Measurements from ENCODE around the gene RASGRF1. TPM values are rescaled to one million over a fixed set of nuclear protein-coding genes. Genes with fewer than 3 reads are reported as not detected.

RASGRF1 gene
- total and polyA plus RNA-seq, 12 donors = 0.11 to 6.9 (median 0.46) TPM

DNA sequence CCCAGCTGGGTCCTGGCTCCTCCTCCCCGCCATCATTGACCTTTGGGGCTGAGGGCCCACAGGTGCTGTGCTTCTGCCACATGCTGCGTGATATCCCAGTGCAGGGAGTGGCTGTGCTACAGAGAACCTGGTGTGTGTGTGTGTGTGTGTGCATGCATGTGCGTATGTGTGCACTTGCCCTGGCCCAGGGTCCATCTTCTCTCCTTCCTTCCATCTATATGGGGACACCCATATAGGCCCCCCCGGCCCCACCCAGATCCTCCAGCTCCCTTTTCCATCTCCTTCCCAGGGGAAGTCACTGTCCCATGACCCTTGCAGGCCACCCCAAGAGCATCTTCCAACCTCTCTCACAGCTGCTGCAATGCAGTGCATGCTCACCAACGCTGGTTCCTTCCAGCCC lies 12.6 kb downstream of the RASGRF1 start:
- Histone ChIP-seq H3K9me3 (replicated peaks in 1 of 3) (no peaks in the 10 kb centered on the region), H3K27ac (no peak overlapping the region), H3K4me1 (replicated peaks in 1 of 2) (no peaks in the 10 kb centered on the region), H3K27me3 (no peaks in the 10 kb centered on the region), H3K36me3 (replicated peaks in 1 of 2) (no peaks in the 10 kb centered on the region), H3K4me3 (no peak overlapping the region)
- intact Hi-C loops (cut with DNase I) = no loop called here
- DNase-seq = no peak
- 86 to 96% (median 94%) methylated on average over 4 to 5 of the region's 5 CpGs for WGBS, 4 donors
- TF ChIP-seq, protein P1, sequence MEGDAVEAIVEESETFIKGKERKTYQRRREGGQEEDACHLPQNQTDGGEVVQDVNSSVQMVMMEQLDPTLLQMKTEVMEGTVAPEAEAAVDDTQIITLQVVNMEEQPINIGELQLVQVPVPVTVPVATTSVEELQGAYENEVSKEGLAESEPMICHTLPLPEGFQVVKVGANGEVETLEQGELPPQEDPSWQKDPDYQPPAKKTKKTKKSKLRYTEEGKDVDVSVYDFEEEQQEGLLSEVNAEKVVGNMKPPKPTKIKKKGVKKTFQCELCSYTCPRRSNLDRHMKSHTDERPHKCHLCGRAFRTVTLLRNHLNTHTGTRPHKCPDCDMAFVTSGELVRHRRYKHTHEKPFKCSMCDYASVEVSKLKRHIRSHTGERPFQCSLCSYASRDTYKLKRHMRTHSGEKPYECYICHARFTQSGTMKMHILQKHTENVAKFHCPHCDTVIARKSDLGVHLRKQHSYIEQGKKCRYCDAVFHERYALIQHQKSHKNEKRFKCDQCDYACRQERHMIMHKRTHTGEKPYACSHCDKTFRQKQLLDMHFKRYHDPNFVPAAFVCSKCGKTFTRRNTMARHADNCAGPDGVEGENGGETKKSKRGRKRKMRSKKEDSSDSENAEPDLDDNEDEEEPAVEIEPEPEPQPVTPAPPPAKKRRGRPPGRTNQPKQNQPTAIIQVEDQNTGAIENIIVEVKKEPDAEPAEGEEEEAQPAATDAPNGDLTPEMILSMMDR (IDR thresholded peaks at IDR 0.05) = no peak
- no peak for TF ChIP-seq POLR2A (IDR thresholded peaks at IDR 0.05)

DNA sequence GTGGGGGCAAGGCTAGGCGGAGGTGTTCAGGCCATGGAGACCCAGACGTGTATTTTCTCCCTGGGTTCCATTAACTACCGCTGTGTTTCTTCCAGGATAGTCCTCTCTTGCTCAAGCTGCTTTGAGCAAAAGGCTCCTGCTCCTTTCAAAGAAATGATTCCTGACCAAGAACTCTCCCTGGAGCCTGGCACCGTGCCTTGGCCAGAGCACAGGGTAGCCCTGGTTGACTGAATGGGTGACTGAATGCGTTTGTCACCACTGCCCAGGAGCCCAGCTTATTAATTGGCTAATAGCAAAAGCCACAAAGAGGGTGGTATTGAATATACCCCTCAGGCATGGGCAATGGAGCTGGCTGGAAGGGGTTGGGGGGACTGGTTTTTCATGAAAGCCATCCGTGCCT lies 13.9 kb downstream of the RASGRF1 start:
- 71 to 88% (median 81%) methylated on average over 6 of the region's 6 CpGs for WGBS, 4 donors
- H3K27me3 ChIP-seq = no peaks in the 10 kb centered on the region
- no peak for DNase-seq

DNA sequence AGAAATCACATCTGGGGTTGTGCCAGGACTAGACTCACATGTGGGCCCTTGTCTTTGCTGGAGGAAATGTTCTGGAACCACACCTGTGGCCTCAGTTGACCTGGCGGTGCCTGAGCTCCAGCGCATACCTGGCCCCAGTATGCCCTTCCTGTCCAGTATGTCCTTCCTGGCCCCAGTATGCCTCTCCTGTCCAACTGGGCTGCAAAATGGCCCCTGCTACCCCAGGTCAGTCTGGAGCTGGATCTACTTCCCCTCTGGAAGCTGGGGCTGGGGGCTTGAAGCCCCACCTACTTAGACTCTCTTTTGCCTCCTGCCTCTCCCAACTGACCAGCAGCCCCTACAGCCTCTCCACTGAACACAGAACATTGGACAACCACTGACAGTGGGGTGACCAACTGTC lies 15.3 kb downstream of the RASGRF1 start:
- intact Hi-C loops (cut with DNase I) = no loop called here
- no peak for DNase-seq
- H3K27ac ChIP-seq = no peak overlapping the region
- H3K4me1 ChIP-seq (replicated peaks in 1 of 2) = no peaks in the 10 kb centered on the region
- no peaks in the 10 kb centered on the region for H3K36me3 ChIP-seq (replicated peaks in 1 of 2)
- H3K9me3 ChIP-seq (replicated peaks in 1 of 3) = no peaks in the 10 kb centered on the region
- H3K27me3 ChIP-seq = no peaks in the 10 kb centered on the region
- WGBS, 4 donors = 40 to 98% (median 97%) methylated on average over 1 to 2 of the region's 2 CpGs; no CpG with 5 or more reads in 1 of the 4 donors
- TF ChIP-seq POLR2A (IDR thresholded peaks at IDR 0.05) = no peak
- TF ChIP-seq, protein P1 (IDR thresholded peaks at IDR 0.05) = no peak
- no peak overlapping the region for H3K4me3 ChIP-seq

More for the DNA sequence above, 13.9 kb downstream of the RASGRF1 start:
- Histone ChIP-seq H3K36me3 (replicated peaks in 1 of 2) (no peaks in the 10 kb centered on the region), H3K4me3 (no peak overlapping the region), H3K4me1 (replicated peaks in 1 of 2) (no peaks in the 10 kb centered on the region), H3K27ac (no peak overlapping the region), H3K9me3 (replicated peaks in 1 of 3) (no peaks in the 10 kb centered on the region)
- intact Hi-C loops (cut with DNase I) = no loop called here
- TF ChIP-seq, protein P1 (IDR thresholded peaks at IDR 0.05) = no peak
- no peak for TF ChIP-seq POLR2A (IDR thresholded peaks at IDR 0.05)

DNA sequence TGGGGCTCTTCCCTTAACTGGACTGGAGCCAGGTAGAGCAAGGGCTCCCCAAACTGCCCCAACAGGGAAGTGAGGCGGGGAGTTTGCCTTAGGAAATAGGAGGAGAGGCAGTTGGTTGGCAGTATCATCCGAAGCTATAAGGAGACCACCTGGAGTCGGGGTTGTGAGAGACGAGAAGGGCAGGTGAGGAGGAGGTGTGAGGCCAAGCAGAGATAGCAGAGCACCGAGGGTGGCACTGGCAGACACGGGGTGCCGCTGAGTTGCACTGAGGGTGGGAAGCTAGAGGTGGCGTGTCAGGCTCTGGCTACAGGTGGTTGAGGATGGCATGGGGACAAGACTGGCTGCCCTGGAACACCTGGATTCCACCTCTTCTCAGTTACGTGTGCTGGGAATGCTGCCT lies 17.2 kb downstream of the RASGRF1 start:
- 84 to 90% (median 85%) methylated on average over 7 to 9 of the region's 9 CpGs for WGBS, 4 donors
- no peak overlapping the region for H3K4me3 ChIP-seq
- H3K27ac ChIP-seq = no peak overlapping the region
- H3K9me3 ChIP-seq (replicated peaks in 1 of 3) = no peaks in the 10 kb centered on the region
- H3K36me3 ChIP-seq (replicated peaks in 1 of 2) = no peaks in the 10 kb centered on the region
- H3K27me3 ChIP-seq = no peaks in the 10 kb centered on the region
- no peak for TF ChIP-seq POLR2A (IDR thresholded peaks at IDR 0.05)
- TF ChIP-seq, protein P1 (IDR thresholded peaks at IDR 0.05) = no peak
- H3K4me1 ChIP-seq (replicated peaks in 1 of 2) = no peaks in the 10 kb centered on the region
- no peak for DNase-seq
- intact Hi-C loops (cut with DNase I) = no loop called here

All from adrenal gland (tissue), 12 donors.